Loucy (cell line): ENCODE results near the gene NEDD4L.

Source experiments
- H2AFZ ChIP-seq: fragments of 200-600 bp; sonication (generic); 2 replicates; pipeline ENCODE4 v1.6.0; 2016; ENCODE audit warnings: antibody characterized with exemption, mild to moderate bottlenecking, low read length, moderate library complexity
- H3F3A ChIP-seq: fragments of 200-600 bp; 2 replicates; pipeline ENCODE4 v1.6.0; 2016; ENCODE audit warnings: antibody characterized with exemption, low read depth, mild to moderate bottlenecking
- H3K27me3 ChIP-seq: fragments of 200-600 bp; sonication (generic); 2 replicates; pipeline ENCODE4 v1.6.1; 2014; ENCODE audit warnings: low read length, mild to moderate bottlenecking; ENCODE audit not compliant: insufficient read depth, poor library complexity, severe bottlenecking
- H3K36me3 ChIP-seq: fragments of 200-600 bp; sonication (generic); 2 replicates; pipeline ENCODE4 v1.6.1; 2016; ENCODE audit warnings: low read length; ENCODE audit not compliant: insufficient read depth
- H3K4me1 ChIP-seq: fragments of 200-600 bp; sonication (generic); 2 replicates; pipeline ENCODE4 v1.5.1; 2014; ENCODE audit warnings: low read length, mild to moderate bottlenecking; ENCODE audit not compliant: insufficient read depth, poor library complexity, severe bottlenecking
- H3K4me2 ChIP-seq: fragments of 200-600 bp; sonication (generic); 2 replicates; pipeline ENCODE4 v1.6.0; 2014; ENCODE audit warnings: antibody characterized with exemption, low read length, low read depth, mild to moderate bottlenecking; ENCODE audit not compliant: poor library complexity, severe bottlenecking
- H3K4me3 ChIP-seq: fragments of 200-600 bp; sonication (generic); 2 replicates; pipeline ENCODE4 v1.5.1; 2014; ENCODE audit warnings: low read length, mild to moderate bottlenecking, mixed read lengths; ENCODE audit not compliant: poor library complexity, severe bottlenecking
- H3K79me2 ChIP-seq: fragments of 200-600 bp; sonication (generic); 2 replicates; pipeline ENCODE4 v1.6.1; 2014; ENCODE audit warnings: low read length; ENCODE audit not compliant: insufficient read depth
- H3K9ac ChIP-seq: fragments of 200-600 bp; sonication (generic); 2 replicates; pipeline ENCODE4 v1.6.0; 2014; ENCODE audit warnings: mild to moderate bottlenecking, low read depth, low read length, moderate library complexity; ENCODE audit not compliant: poor library complexity, severe bottlenecking
- H3K9me2 ChIP-seq: fragments of 200-600 bp; sonication (generic); replicated peaks from 2 replicates; pipeline ENCODE4 v1.6.1; 2016; ENCODE audit warnings: low read depth, low read length, mixed read lengths
- H3K9me3 ChIP-seq: fragments of 200-600 bp; sonication (generic); 2 replicates; pipeline ENCODE4 v1.6.1; 2014; ENCODE audit warnings: mild to moderate bottlenecking, antibody characterized with exemption, low read length, low read depth; ENCODE audit not compliant: insufficient read depth
- H4K20me1 ChIP-seq: fragments of 200-600 bp; sonication (generic); 2 replicates; pipeline ENCODE4 v1.6.0; 2014; ENCODE audit warnings: antibody characterized with exemption, low read length, mild to moderate bottlenecking; ENCODE audit not compliant: insufficient read depth, poor library complexity, severe bottlenecking
- EZH2phosphoT487 ChIP-seq: fragments of 200-600 bp; IDR thresholded peaks from 2 replicates; pipeline ENCODE4 v1.6.1; 2018; ENCODE audit warnings: antibody characterized with exemption, mild to moderate bottlenecking, moderate library complexity, borderline replicate concordance
- TF ChIP-seq, protein P1 (sequence below): fragments of 200-600 bp; sonication (generic); conservative IDR thresholded peaks from 2 replicates; pipeline ENCODE4 v1.5.1; 2014; ENCODE audit warnings: mild to moderate bottlenecking, antibody characterized with exemption, low read length

The NEDD4L gene

DNA sequence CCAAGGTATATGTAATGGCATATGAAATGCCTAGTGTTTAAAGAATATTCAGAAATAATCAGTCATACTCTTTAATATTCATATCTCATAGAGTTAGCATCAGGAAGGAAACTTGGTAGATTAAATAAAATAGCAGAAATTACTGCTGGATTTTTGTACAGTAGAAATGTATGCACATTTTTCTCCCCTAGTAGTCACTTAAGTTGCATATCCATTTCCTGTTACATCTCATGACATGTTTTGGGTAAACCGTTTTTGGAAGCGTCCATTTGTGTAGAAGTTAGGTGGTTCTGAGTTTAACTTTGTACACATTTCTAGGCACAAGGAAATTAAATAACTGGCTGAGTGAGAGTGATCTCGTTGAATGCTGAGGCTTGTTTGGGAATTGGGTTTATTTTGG lies 21.9 kb downstream of the NEDD4L start:
- no peaks in the 10 kb centered on the region for H3F3A ChIP-seq
- no peaks in the 10 kb centered on the region for H3K9me2 ChIP-seq
- no peak for TF ChIP-seq EZH2phosphoT487
- TF ChIP-seq, protein P1, sequence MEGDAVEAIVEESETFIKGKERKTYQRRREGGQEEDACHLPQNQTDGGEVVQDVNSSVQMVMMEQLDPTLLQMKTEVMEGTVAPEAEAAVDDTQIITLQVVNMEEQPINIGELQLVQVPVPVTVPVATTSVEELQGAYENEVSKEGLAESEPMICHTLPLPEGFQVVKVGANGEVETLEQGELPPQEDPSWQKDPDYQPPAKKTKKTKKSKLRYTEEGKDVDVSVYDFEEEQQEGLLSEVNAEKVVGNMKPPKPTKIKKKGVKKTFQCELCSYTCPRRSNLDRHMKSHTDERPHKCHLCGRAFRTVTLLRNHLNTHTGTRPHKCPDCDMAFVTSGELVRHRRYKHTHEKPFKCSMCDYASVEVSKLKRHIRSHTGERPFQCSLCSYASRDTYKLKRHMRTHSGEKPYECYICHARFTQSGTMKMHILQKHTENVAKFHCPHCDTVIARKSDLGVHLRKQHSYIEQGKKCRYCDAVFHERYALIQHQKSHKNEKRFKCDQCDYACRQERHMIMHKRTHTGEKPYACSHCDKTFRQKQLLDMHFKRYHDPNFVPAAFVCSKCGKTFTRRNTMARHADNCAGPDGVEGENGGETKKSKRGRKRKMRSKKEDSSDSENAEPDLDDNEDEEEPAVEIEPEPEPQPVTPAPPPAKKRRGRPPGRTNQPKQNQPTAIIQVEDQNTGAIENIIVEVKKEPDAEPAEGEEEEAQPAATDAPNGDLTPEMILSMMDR, result no peak
- H3K9ac ChIP-seq, result no peak overlapping the region
- peaks cover 30% of the 10 kb centered on the region for H3K4me1 ChIP-seq
- no peak overlapping the region for H3K4me3 ChIP-seq
- H3K4me2 ChIP-seq, result no peak overlapping the region
- H3K36me3 ChIP-seq, result no peaks in the 10 kb centered on the region
- no peaks in the 10 kb centered on the region for H3K9me3 ChIP-seq
- no peak overlapping the region for H2AFZ ChIP-seq
- H4K20me1 ChIP-seq, result no peaks in the 10 kb centered on the region
- H3K79me2 ChIP-seq, result peaks cover 9% of the 10 kb centered on the region; the same call in 1 of the 2 replicates
- no peaks in the 10 kb centered on the region for H3K27me3 ChIP-seq

DNA sequence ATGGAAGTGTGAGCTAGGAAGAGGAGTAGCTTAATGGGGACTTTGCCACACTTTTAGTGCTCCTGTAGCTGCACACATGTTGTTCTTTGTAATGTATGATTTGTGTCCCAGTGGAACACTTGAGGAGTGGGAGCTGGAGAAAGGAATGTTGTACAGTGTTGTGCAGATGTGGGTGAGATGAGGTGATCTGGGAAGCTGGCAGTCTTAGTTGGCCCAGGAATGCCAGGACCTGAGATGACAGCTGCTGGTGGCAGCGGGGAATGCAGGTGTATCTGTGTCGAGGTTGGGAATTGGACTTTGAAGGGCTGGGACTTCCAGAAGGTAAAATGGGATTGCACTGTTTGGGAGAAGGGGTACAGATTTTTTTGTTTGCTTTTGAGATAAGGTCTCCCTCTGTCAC lies 23.6 kb downstream of the NEDD4L start:
- no peak overlapping the region for H3K4me2 ChIP-seq
- H3K79me2 ChIP-seq, result peaks cover 9% of the 10 kb centered on the region; the same call in 1 of the 2 replicates
- no peaks in the 10 kb centered on the region for H3F3A ChIP-seq
- H3K4me3 ChIP-seq, result no peak overlapping the region
- H3K36me3 ChIP-seq, result no peaks in the 10 kb centered on the region
- H3K9ac ChIP-seq, result no peak overlapping the region
- H4K20me1 ChIP-seq, result no peaks in the 10 kb centered on the region
- TF ChIP-seq EZH2phosphoT487, result no peak
- TF ChIP-seq, protein P1, result no peak
- H3K9me2 ChIP-seq, result no peaks in the 10 kb centered on the region
- H2AFZ ChIP-seq, result no peak overlapping the region
- H3K4me1 ChIP-seq, result peaks cover 21% of the 10 kb centered on the region
- no peaks in the 10 kb centered on the region for H3K9me3 ChIP-seq
- no peaks in the 10 kb centered on the region for H3K27me3 ChIP-seq

DNA sequence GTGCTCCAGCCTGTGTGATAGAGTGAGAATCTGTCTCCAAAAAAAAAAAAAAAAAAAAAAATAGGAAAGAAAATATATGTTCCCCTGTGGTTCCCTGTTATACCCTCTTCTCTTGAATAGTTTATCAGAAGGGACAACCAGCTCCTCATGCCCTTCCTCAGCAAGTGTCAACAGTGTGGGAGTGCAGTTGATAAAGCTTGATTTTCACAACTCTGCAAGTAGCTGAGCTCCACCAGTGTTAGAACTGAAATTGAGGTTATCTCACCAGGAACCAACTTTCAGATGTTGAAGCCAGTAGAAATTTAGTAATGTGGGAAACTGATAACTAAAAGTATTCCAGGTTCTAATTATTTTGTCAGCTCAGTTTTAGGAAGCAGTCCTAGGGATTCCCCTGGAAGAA lies 25.1 kb downstream of the NEDD4L start:
- Histone ChIP-seq H3K9ac (no peak overlapping the region), H4K20me1 (no peaks in the 10 kb centered on the region), H2AFZ (no peak overlapping the region), H3K79me2 (peaks cover 9% of the 10 kb centered on the region; the same call in 1 of the 2 replicates), H3F3A (no peaks in the 10 kb centered on the region), H3K4me1 (peaks cover 20% of the 10 kb centered on the region), H3K4me3 (no peak overlapping the region), H3K36me3 (no peaks in the 10 kb centered on the region), H3K9me2 (no peaks in the 10 kb centered on the region), H3K4me2 (no peak overlapping the region), H3K27me3 (no peaks in the 10 kb centered on the region), H3K9me3 (no peaks in the 10 kb centered on the region)
- TF ChIP-seq EZH2phosphoT487, result no peak
- TF ChIP-seq, protein P1, result no peak
